CD4-positive, alpha-beta T cell (primary cell): Measurements from ENCODE around the gene BAIAP2. TPM values are rescaled to one million over a fixed set of nuclear protein-coding genes. Genes with fewer than 3 reads are reported as not detected.

ENCODE experiments used
- ATAC-seq: fragments of 200-7000 bp; cut with Tn5 transposase; one replicate; pipeline ENCODE4 v1.10.0; 2022; ENCODE audit warnings: mild to moderate bottlenecking; ENCODE audit not compliant: poor library complexity
- CTCF ChIA-PET: fragments of 350-600 bp; sonication (Branson Sonifier 250); formaldehyde crosslinking; loops from one replicate; lab custom pipeline; 2021; ENCODE audit warnings: antibody characterized with exemption, inconsistent platforms; lab: Charles Lee
- POLR2A ChIA-PET: fragments of 350-600 bp; sonication (Branson Sonifier 250); formaldehyde crosslinking; loops from one replicate; lab custom pipeline; 2021; ENCODE audit warnings: antibody characterized with exemption, inconsistent platforms; lab: Charles Lee
- DNase-seq, 14 experiments: peaks; one replicate each; pipeline ENCODE4 v3.0.0-alpha.2; 2013 to 2020; ENCODE audit warnings: mixed read lengths in 2 of 14
- H3K27ac ChIP-seq, 2 donors: one replicate each; pipeline versions ENCODE4 v1.5.1 to v1.7.0; 2013; ENCODE audit warnings: low read length in 2 of 2, low read depth in 1 of 2, mild to moderate bottlenecking in 1 of 2
- H3K27me3 ChIP-seq, 2 experiments: 1 replicate in 1 of 2; 2 replicates in 1 of 2; pipeline versions ENCODE4 v1.6.1 to v1.7.0; 2013; ENCODE audit warnings: low read length in 2 of 2, control low read depth in 1 of 2, mild to moderate bottlenecking in 1 of 2, moderate library complexity in 1 of 2; ENCODE audit not compliant: insufficient read depth in 2 of 2, control insufficient read depth in 1 of 2
- H3K36me3 ChIP-seq: one replicate; pipeline ENCODE4 v1.6.1; 2013; ENCODE audit warnings: low read length, control low read depth; ENCODE audit not compliant: insufficient read depth
- H3K4me1 ChIP-seq: one replicate; pipeline ENCODE4 v1.6.1; 2013; ENCODE audit warnings: low read length, control low read depth; ENCODE audit not compliant: insufficient read depth
- H3K4me3 ChIP-seq: one replicate; pipeline ENCODE4 v1.5.1; 2013; ENCODE audit warnings: mild to moderate bottlenecking, low read length, moderate library complexity
- H3K9me3 ChIP-seq, 2 experiments: 1 replicate in 1 of 2; 2 replicates in 1 of 2; pipeline versions ENCODE4 v1.6.1 to v1.7.0; 2013; ENCODE audit warnings: low read length in 2 of 2, mild to moderate bottlenecking in 2 of 2, control low read depth in 1 of 2, moderate library complexity in 1 of 2; ENCODE audit not compliant: control insufficient read depth in 1 of 2, insufficient read depth in 1 of 2
- H3K27ac Mint-ChIP-seq: one replicate; pipeline ENCODE4 v1.8.0; 2020; ENCODE audit warnings: mixed read lengths
- H3K27me3 Mint-ChIP-seq: one replicate; pipeline ENCODE4 v1.8.0; 2021; ENCODE audit warnings: mixed read lengths
- H3K36me3 Mint-ChIP-seq: one replicate; pipeline ENCODE4 v1.8.0; 2021; ENCODE audit warnings: low read depth, mixed read lengths
- H3K4me1 Mint-ChIP-seq: one replicate; pipeline ENCODE4 v1.8.0; 2021; ENCODE audit warnings: low read depth, mixed read lengths
- H3K4me3 Mint-ChIP-seq: one replicate; pipeline ENCODE4 v1.8.0; 2020; ENCODE audit warnings: mild to moderate bottlenecking, mixed read lengths
- H3K9me3 Mint-ChIP-seq: one replicate; pipeline ENCODE4 v1.8.0; 2020; ENCODE audit warnings: mixed read lengths
- CTCF ChIP-seq: fragments of 200-600 bp; IDR thresholded peaks from one replicate; pipeline ENCODE4 v1.8.0; 2022; ENCODE audit warnings: antibody characterized with exemption, mild to moderate bottlenecking
- intact Hi-C, 2 experiments: fragments of 100-400 bp; cut with DNase I in 1 of 2; cut with micrococcal nuclease in 1 of 2; formaldehyde crosslinking; loops; one replicate each; pipeline versions ENCODE4 v1.15.1 to v1.9.0; 2023 to 2025; cut with DNase I, micrococcal nuclease
- total RNA-seq, 174 experiments: library from RNA in 2 of 174; stranded (reverse) in 2 of 174; gene quantifications; one replicate each; pipeline ENCODE4 v1.2.3 and lab custom pipeline; 2021 to 2026

Gene BAIAP2
- total RNA-seq, 2 experiments from 2014 or later, result 4.2 to 4.9 TPM

- intact Hi-C loops, result no loop called here
- CTCF ChIA-PET, result interaction anchor here (2.5 kb wide), 1 partner anchor 10 kb away, joined by 7 read pairs; no protein-coding TSS in a partner anchor
- POLR2A ChIA-PET, result no interaction called here
Measured at GRCh38 chr17:81091154-81091553, 56.2 kb downstream of the BAIAP2 start.

GRCh38 chr17:81091774-81092517 lies 57.0 kb downstream of the BAIAP2 start:
- H3K27me3 Mint-ChIP-seq, result no peaks in the 10 kb centered on the region
- peaks cover 34% of the 10 kb centered on the region for H3K4me1 Mint-ChIP-seq
- ATAC-seq (no peak), DNase-seq (no peak)
- intact Hi-C loops, result no loop called here
- Histone ChIP-seq H3K27ac (no peak overlapping the region), H3K27me3 (no peaks in the 10 kb centered on the region), H3K4me1 (peaks cover 81% of the 10 kb centered on the region), H3K9me3 (no peaks in the 10 kb centered on the region), H3K4me3 (no peak overlapping the region), H3K36me3 (no peaks in the 10 kb centered on the region)
- H3K36me3 Mint-ChIP-seq, result no peaks in the 10 kb centered on the region
- CTCF ChIA-PET, result interaction anchor here (2.5 kb wide), 1 partner anchor 10 kb away, joined by 7 read pairs; no protein-coding TSS in a partner anchor
- no peak overlapping the region for H3K27ac Mint-ChIP-seq
- H3K4me3 Mint-ChIP-seq, result no peak overlapping the region
- TF ChIP-seq CTCF, result no peak
- no peaks in the 10 kb centered on the region for H3K9me3 Mint-ChIP-seq
- POLR2A ChIA-PET, result no interaction called here

More at GRCh38 chr17:81091154-81091553, 56.2 kb downstream of the BAIAP2 start:
- Histone ChIP-seq H3K9me3 (no peaks in the 10 kb centered on the region), H3K4me1 (peaks cover 77% of the 10 kb centered on the region), H3K27ac (no peak overlapping the region), H3K36me3 (no peaks in the 10 kb centered on the region), H3K4me3 (no peak overlapping the region), H3K27me3 (no peaks in the 10 kb centered on the region)
- ATAC-seq, result no peak
- no peak for DNase-seq
- Mint-ChIP-seq H3K36me3 (no peaks in the 10 kb centered on the region), H3K27ac (no peak overlapping the region), H3K27me3 (no peaks in the 10 kb centered on the region), H3K9me3 (no peaks in the 10 kb centered on the region), H3K4me1 (peaks cover 28% of the 10 kb centered on the region), H3K4me3 (no peak overlapping the region)
- no peak for TF ChIP-seq CTCF

- H3K4me1 Mint-ChIP-seq, result peaks cover 35% of the 10 kb centered on the region
- ChIA-PET POLR2A (no interaction called here), CTCF (interaction anchor here (2.5 kb wide), 1 partner anchor 9 kb away, joined by 7 read pairs; no protein-coding TSS in a partner anchor)
- ATAC-seq (no peak), DNase-seq (no peak)
- Histone ChIP-seq H3K4me1 (peaks cover 81% of the 10 kb centered on the region), H3K4me3 (no peak overlapping the region), H3K27ac (no peak overlapping the region), H3K9me3 (no peaks in the 10 kb centered on the region), H3K36me3 (no peaks in the 10 kb centered on the region), H3K27me3 (no peaks in the 10 kb centered on the region)
- intact Hi-C loops, result no loop called here
- H3K27me3 Mint-ChIP-seq, result no peaks in the 10 kb centered on the region
- H3K27ac Mint-ChIP-seq, result no peak overlapping the region
- H3K4me3 Mint-ChIP-seq, result no peak overlapping the region
- no peaks in the 10 kb centered on the region for H3K36me3 Mint-ChIP-seq
- no peak for TF ChIP-seq CTCF
- H3K9me3 Mint-ChIP-seq, result no peaks in the 10 kb centered on the region
Measured at GRCh38 chr17:81092518-81093095, 57.7 kb downstream of the BAIAP2 start.
